Epidermal melanocyte (primary cell): ENCODE results near the gene MPEG1.
A peak's percentile ranks its signal among the peaks of the same experiment; 100 is the strongest.

Source experiments
- DNase-seq: peaks from one replicate; pipeline ENCODE4 v3.0.0; 2011; ENCODE audit warnings: low spot score; ENCODE audit not compliant: insufficient read length

Gene MPEG1

DNA sequence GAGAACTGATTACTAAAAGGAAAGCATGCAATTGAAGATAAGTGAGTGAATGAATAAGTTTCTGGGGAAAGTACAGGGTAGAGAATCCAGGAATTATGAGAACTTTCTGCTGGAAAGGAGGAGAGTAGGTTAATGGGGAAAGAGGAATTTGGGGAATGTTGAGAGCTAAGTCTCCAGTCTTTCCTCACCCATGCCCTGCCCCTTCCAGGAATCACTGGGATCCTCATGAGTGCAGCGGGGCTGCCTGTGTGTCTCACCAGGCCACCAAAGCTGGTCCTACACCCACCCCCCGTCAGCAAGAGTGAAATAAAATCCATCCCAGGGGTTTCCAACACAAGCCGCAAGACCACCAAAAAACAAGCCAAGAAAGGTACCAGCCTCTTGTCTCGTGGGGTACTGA, 23.8 kb downstream of the MPEG1 start:
- no peak for DNase-seq

DNA sequence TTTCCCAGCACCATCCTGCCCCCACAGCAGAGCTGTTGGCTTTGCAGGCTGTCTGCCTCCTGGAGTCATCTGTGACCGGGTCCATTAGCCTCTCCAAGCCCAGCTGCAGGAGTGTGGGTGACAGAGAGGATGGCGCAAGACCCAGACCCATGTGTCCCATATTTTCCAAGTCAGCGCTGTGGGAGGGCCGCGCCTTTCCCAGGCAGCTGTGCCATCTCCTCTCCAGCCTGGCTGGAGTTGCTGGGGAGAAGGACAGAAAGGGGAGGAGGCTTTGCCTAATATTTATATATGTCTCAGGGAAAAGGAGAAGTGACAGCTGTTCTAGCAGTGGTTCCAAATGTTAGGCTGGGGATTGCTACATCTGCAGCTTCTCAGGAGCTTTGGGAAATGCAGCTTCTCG, 25.1 kb downstream of the MPEG1 start:
- DNase-seq: peak; percentile 73

DNA sequence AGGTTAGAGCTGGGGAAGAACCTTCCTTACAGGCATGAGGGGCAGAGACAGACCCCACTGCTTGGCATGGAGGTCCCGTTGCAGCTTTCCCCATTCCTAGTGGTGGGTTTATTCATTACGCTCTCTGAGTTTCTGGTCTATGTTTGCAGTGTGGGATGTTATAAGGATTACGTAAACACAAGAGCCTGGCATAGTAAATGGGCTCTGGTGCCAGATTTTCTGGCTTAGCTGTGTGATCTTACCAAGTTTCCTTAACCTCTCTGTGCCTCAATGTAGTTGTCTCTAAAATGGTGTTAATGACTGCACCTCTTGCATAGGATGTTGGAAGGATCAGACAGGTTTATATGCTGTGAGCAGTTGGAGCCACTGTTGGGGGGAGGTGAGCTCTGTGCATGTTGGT, 25.7 kb downstream of the MPEG1 start:
- DNase-seq: no peak

DNA sequence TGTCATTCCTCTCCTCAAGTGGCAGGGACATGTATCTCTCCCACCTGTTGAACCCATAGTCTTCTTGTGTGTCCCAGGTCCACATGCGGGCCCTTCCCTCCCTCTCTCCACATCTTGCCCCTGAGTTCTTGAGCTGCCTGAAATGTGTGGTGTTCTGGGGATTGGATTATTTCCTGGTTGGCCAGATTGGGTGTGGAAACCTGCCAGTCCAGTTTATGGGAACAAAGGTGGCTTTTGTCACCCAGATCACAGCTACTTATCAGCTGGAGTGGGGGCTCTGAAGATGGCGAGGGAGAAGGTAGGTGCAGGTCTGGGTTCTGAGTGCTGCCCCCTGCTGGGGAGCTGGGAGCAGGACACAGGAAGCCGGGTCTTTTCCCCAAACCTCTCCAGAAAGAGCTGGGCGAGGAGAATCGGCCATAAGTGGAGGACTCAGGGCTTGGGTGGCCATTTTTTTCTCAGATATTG, 26.6 kb downstream of the MPEG1 start:
- DNase-seq: no peak

DNA sequence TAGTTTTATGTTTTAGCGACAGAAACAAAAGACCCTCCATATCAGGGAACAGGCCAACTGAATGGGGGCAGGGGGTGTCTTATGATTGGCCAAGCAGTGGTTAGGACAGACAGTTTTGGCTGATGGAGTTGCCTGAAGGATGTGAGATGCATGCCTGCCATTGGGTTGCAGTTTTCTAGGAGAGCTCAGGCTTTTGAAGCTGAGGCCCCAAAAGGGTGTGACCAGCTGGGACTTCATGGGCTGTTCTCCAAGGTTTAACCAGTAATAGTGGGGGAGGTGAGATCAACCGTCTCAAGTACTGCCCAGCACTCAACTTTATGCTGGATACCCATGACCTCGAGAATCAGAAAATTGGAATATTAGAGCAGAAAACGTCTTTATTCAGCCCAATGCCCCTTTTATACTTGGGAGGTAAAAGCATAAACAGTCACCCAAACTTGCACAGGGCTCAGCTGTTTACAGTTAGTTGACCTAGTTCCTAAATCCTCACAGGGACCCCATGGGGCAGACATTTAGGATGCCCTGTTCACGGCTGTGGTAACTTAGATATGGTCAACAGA, 27.3 kb downstream of the MPEG1 start:
- DNase-seq: no peak

DNA sequence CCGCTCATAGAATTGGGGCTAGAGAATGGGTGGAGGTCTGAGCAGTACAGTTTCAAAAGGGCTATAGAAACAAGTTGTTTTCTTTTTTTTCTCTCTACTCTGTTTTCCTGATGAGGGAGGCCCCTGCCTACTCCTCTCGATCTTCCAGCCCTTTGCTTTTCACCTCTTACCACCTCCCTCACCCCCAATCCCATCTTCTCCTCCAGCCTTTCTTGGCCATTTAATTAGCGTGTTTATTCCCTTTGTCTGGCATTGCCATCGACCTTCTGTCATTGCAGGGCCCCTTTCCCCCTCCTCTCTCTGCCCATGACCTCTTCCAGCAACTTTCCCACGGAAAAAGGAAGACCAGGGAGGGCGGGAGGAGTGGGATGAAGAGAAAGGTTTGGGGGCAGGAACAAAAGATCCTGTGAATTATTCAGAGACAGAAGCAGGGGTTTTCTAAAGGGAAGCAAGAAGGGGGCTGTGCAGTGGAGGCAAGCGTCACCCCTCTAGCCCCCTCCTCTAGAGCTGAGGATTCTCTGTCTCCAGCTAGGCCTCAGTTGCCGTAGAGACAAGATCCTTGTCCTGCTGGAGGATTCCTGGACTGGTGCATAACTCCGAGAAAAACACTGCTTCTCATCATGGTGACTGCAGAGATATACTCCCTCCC, 27.9 kb downstream of the MPEG1 start:
- no peak for DNase-seq

DNA sequence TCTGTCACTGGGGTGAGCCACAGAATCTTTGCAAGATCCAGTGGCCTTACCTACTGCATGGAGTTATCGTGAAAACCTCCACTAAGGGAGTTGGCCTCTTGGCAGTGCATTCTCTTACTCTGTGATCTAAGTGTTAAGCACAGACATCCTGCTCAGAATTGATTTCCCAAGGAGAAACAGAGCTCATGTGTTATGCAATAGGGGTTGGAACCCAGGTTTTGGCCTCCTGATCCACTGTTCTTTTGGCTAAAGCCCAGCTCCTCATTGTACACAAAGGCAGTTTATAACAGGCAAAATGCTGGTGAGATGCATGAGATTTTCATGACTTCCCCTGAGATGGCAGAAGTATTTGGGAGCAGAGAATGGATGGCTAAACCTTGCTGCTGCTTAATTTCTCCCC, 29.0 kb downstream of the MPEG1 start:
- DNase-seq: no peak

DNA sequence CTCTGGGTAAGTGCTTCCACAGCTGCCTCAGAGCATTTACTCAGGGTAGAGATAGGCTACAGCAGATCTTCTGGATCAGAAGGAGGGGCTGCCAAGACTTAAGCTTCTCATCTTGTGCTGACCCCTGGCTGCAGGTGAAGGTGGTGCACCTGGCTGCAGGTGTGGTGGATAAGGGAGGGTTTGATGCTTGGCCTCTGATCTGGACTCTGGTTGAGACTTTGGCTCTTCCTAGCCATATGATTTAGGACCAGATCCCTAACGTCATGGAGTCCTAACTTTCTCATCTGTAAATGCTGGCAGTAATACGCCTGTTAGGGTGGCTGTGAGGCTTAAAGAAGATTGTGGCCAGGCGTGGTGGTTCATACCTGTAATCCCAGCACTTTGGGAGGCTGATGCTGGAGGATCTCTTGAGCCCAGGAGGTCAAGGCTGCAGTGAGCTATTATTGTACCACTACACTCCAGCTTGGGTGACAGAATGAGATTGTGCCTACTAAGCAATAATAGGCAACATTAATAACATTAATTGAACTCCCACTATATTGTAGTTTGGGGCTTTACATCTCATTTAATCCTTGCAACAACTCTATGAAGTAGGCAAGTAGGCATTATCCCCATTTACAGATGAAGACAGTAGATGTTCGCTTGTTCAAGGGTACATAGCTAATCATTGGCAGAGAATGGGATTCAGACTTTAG, 30.1 kb downstream of the MPEG1 start:
- no peak for DNase-seq

DNA sequence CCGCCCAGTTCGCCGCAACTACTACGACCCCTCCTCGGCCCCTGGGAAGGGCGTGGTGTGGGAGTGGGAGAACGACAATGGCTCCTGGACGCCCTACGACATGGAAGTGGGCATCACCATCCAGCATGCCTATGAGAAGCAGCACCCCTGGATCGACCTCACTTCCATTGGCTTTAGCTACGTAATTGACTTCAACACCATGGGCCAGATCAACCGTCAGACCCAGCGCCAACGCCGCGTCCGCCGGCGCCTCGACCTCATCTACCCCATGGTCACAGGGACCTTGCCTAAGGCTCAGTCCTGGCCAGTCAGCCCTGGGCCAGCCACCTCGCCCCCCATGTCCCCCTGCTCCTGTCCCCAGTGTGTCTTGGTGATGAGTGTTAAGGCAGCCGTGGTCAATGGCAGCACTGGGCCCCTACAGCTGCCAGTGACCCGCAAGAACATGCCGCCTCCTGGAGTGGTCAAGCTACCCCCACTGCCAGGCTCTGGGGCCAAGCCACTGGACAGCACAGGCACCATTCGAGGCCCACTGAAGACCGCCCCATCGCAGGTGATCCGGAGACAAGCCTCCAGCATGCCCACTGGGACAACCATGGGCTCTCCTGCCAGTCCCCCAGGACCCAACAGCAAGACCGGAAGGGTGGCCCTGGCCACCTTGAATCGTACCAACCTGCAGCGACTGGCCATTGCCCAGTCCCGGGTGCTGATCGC, 30.8 kb downstream of the MPEG1 start:
- no peak for DNase-seq

DNA sequence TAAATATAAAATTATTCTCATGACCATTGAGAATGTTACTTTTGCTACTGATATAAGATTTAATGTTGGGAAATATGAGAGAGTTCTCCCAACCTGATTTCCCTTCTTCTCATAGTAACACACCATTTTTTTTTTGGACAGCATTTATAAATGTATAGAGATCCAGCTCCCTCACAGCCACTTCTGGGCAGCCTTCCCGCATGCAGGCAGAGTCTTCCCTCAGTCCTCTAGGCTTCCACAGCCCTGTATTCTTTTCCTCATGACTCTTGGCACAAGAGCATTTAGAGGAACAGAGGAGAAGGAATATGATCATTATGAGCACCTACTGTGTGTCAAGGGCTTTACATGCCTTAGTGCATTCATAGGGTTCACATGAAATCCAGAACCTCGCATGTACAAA, 31.8 kb downstream of the MPEG1 start:
- no peak for DNase-seq

DNA sequence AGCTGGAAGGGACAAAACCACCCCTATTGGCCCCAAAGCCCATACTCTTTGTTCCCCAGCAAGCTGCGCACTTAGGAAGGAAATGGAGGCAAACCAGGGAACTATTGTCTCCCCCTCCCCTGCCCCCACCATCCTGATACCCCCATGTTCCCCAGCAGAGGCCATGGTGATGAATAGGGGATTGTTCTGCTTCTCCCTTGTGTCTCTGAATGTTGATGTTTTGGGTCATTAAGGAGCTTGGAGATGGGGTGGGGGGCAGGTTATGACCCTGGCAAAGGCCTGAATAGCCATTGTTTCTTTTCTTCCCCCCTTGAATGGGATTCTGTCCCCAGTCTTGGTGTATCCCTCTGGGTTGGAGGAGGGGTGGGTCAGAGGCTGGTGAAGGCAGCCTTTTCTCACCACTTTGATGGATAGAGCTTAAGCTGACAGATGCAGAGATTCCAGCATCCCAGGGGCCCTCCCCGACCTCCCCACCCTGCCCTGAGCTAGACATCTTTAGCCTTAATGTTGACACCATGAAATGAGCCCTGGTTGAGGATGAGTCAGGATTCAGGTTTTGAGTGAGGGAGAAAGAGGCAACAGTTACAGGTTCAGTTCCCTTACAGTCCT, 32.5 kb downstream of the MPEG1 start:
- no peak for DNase-seq

DNA sequence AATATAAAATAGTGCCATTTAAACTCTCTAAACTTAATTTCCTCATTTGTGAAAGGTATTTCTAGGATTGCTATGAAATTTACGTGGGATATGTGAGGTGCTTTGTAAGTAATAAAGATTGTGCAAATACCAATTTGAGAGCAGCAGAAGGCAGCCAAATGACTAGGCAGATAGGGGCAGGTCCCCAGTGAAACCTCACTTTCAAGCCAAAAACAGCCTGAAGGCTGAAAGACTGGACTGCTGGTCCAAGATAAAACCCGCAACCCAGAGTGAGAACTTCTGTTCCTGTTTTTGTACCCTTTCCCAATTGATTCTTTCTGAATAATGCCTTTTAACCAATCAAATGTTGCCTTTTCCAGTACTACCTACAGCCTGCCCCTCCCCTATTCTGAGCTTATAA, 33.6 kb downstream of the MPEG1 start:
- no peak for DNase-seq

DNA sequence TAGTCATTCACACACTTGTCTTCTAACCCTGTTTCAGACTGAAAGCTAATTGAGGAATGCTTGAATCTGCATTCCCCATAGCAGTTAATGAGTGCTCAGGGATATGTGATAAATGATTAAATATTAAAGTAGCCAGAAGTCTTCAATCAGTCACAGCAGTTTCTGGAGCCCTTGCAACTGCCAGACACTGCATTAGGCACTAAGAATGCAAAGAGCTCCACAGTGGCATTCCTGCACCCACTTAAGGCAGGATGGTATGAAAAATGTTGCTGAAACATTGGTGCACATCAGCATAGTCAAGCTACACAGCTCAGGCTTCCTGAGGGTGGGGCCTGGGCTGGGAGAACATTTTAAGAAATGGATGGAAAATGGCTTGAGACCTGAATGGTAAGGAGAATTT, 34.3 kb downstream of the MPEG1 start:
- no peak for DNase-seq

DNA sequence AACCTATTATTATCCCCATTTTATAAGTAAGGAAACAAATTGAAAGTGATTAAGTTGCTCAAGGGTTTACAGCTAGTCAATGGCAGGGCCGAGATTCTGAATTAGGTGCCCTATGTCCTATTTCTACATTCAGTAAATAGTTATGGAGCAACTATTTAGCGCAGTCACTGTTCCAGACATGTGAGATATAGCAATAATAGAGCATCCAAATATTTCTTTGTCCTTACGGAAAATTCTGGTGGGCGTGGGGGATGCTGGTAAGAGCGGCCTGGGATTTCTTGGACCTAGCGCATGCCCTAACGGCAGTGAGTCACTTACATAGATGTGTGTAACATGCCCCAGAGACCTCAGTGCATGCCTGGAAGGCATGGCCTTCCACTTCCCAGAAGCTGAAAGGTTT, 36.4 kb downstream of the MPEG1 start:
- DNase-seq: no peak

DNA sequence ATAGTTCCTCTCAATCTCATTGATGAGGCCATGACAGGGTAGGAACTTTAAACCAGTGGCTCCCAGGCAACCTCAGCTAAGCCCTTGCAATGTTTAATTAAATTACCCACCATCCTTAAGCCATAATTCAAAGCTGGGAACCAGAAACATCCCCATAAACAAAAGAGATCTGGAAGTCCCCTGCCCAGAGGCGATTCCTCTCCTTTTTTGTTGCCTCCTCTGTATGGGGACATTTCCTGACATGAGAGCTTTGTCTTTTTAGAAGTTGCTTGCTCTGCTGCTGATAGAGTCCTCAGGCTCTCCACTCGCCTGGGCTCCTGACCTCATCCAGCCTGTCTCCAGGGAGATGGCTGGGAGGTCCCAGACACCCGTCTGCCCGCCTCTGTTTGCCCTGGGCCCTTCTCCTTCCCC, 37.6 kb downstream of the MPEG1 start:
- no peak for DNase-seq

DNA sequence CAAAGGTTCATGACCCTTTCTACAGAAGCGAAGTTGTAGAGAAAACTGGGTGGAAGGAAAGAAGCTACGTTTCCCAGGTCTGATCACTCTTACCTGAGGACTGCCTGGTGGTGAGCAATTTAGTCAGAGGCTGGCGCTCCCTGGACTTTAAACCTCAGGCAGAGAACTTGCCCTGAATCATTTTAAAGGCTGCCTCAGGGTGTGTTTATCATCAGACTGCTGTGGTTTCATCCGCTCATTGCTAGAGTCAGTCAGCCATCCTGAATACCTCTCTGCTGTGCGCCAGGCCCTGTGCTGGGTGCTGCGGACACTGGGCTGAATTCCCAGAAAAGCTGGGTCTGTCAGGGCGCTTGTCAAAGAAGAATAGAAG, 38.1 kb downstream of the MPEG1 start:
- no peak for DNase-seq

DNA sequence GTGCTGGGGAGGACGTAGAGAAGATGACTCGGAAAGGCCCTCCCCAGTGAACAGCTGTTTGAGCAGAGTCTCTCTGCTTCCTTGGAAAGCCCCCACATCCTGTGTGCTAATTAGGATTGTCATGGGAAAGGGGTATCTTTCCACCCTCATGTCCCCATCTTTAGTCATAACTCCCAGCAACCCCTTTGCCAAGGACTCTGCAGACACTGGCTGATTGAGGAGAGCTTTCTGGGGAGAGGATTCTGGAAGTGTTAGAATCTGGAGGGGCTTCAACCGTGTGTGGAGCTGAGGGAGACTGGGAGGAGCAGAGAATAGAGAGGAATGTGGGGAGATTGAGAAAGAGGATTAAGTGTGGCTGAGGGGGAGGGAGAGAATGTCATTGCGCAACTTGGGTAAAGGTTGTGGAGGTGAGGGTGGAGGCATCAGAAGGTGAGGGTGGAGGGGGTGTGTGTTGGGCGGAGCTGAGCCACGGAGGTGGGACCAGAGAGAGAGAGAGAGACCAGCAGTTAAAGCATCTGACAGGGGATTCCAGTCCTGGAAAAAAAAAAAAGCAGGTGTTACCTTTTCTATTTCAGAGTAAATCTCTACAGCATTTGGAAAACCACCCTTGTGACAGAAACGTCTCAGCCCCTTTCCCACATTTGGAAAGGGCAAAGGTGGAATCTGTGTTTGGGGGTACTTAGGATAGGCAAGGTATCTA, 38.6 kb downstream of the MPEG1 start:
- DNase-seq: no peak

DNA sequence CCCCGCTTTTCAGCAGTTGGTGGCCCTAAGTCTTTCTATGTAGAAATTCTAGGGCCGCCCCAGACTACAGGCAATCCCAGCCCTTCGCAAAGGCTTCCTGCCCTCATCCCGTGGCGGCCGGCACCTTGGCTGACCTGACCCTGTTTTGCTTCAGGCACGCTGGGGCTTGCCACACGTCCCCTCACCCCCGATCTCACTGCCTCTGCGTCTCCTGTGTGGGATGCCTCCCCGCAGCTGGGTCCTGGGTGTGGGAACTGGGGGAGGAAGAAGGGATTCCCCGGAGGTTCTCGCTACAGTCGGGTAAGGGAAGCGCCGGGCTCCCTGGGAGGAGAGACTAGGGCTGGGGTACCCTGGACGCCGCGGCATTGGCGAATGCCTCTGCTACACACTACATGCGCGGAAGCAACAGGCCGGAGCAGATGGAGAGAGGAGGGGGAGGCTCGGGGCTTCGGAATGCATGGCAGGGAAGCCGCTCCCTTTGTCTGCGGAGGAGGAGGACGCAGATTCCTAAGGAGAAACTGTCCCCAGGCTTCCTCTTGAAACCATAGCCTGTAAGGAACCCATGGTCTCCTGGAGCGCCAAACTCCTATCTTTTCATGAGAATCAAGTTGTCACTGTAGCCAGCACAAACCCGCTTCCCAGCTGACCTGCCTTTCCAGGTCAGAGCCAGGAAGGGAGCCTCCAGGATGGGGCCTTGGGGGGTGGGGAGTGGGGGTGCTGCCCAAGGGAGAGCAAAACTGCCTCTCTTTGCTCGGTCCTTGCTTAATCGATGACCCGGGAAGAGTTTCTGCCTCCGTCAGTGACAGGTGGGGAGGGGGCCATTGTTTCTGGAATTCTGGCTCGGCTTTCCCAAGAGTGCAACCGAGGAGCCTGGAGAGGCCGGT, 39.4 kb downstream of the MPEG1 start:
- DNase-seq: no peak

DNA sequence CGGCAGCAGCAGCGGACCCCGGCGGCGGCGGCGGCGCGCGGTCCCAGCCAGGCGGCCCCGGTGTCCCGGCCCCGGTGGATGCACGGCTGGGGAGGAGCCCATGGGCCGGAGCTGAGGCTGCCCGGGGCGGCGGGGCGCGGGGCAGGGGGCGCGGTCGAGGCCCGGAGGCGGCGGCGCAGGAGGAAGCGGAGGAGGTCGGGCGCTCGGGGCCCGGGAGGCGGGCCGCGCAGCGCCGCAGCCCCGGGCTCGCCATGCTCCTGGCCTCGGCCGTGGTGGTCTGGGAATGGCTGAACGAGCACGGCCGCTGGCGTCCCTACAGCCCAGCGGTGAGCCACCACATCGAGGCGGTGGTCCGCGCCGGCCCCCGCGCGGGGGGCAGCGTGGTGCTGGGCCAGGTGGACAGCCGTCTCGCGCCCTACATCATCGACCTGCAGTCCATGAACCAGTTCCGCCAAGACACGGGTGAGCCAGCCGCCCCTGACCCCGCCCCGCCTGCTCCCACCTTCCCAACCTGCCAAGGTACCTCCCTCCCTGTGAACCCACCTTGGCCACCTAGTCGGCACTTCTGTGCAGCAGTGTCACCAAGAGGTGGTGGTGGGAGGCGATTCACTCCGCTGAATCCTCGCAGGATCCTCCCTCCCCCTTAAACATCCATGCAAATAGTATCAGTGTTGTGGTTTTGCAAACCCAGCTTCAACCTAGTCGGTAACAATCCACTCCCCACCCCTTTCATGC, 40.2 kb downstream of the MPEG1 start:
- DNase-seq: no peak
